RKO (cell line): ENCODE results near the gene SAP30BP.

Experiments
- DNase-seq: peaks from one replicate; pipeline ENCODE4 v3.0.0-alpha.2; 2016; ENCODE audit warnings: low spot score

Gene SAP30BP

GRCh38 chr17:75666959-75667790 is at the start of gene SAP30BP, which contains the start of gene RECQL5:
SAP30BP (plus strand) TSS chr17:75667338; CDS start chr17:75667373, 35 bp downstream.
RECQL5 (minus strand) TSS chr17:75667154; CDS start chr17:75666557, 597 bp downstream.
- peak; percentile 98 for DNase-seq

DNA sequence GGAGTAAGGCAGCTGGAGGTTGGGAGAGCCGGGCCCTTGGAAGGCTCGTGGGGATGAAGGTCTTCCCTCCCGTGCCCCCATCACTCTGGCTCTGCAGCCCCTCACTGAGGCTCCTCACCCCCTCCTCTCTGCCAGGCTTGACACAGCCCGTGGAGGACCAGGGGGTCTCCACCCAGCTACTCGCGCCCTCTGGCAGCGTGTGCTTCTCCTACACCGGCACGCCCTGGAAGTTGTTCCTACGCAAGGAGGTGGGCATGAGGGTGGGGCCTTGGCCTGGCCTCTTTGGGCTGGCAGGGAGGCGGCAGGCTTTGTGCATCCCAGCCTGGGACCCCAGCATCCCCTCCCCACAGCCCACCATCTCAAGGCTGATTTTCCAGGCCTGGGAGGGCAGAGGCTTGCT is 49.5 kb upstream of the SAP30BP start:
- DNase-seq = no peak

DNA sequence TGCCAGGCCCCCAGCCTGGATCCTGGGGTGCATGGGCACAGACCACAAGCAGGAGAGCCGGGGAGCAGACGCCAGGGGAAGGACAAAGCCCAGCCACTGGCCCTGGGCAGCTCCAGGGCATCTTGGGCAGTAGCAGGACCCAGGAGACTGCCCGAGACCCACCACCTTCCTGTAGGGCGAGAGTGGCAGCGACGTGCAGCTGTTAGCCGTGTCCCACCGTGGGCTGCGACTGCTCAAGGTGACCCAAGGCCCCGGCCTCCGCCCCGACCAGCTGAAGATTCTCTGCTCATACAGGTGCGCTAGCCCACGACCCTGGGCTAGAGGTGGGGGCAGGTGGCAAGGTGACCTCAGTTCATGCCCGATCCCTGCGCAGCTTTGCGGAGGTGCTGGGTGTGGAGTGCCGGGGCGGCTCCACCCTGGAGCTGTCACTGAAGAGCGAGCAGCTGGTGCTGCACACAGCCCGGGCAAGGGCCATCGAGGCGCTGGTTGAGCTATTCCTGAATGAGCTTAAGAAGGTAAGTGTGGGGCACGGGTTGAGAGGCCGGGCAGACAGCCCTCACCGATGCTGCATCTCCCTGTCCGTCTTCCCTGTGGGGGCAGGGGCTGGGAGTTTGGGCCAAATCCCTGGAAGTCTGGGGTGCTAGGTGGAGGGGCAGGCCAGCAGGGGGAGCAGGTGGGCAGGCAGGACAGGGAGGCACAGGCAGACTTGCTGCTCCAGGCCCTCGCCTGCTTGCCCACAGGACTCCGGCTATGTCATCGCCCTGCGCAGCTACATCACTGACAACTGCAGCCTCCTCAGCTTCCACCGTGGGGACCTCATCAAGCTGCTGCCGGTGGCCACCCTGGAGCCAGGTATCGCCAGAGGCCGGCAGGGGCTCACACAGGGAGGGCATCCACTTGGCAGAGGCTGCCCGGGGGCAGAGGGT is 47.4 kb upstream of the SAP30BP start:
- peak; percentile 23 for DNase-seq

GRCh38 chr17:75621489-75621888 is 45.6 kb upstream of the SAP30BP start:
- no peak for DNase-seq

GRCh38 chr17:75622076-75622475 is 45.1 kb upstream of the SAP30BP start:
- no peak for DNase-seq

- no peak for DNase-seq
Measured at GRCh38 chr17:75622771-75623273, 44.3 kb upstream of the SAP30BP start.

DNA sequence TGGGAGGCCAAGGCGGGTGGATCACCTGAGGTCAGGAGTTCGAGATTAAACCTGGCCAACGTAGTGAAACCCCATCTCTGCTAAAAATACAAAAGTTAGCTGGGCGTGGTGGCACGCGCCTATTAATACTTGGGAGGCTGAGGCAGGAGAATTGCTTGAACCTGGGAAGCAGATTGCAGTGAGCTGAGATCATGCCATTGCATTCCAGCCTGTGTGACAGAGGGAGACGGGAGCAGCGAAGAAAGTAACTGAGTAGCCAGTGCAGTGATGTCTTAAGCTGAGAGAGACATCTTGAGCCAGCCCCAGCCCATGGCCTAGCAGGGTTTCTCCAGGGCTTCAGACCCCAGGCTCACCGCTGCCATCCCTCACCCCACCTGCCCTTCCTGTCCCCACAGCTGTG is 43.8 kb upstream of the SAP30BP start:
- no peak for DNase-seq

DNA sequence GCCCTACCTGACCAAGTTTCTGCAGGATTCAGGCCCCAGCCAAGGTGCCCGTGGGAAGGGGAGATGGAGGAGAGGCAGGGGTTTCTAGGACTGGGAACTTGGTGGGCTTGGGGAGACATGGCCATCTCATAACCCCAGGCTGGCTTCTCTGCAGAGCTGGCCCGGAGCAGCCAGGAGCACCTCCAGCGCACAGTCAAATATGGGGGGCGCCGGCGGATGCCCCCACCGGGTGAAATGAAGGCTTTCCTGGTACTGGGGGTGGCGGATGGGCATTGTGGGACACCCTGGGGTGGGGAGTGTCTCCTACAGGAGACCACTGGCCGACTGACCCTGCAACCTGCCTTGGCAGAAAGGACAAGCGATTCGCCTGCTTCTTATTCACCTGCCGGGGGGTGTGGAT is 43.1 kb upstream of the SAP30BP start:
- no peak for DNase-seq

- DNase-seq = no peak
Measured at GRCh38 chr17:75624714-75625345, 42.3 kb upstream of the SAP30BP start.

GRCh38 chr17:75625813-75626486 is 41.2 kb upstream of the SAP30BP start:
- peak; percentile 16 for DNase-seq

GRCh38 chr17:75626496-75627038 is 40.6 kb upstream of the SAP30BP start:
- no peak for DNase-seq

GRCh38 chr17:75627094-75627493 is 40.0 kb upstream of the SAP30BP start:
- no peak for DNase-seq

- no peak for DNase-seq
Measured at GRCh38 chr17:75628425-75628824, 38.7 kb upstream of the SAP30BP start.

DNA sequence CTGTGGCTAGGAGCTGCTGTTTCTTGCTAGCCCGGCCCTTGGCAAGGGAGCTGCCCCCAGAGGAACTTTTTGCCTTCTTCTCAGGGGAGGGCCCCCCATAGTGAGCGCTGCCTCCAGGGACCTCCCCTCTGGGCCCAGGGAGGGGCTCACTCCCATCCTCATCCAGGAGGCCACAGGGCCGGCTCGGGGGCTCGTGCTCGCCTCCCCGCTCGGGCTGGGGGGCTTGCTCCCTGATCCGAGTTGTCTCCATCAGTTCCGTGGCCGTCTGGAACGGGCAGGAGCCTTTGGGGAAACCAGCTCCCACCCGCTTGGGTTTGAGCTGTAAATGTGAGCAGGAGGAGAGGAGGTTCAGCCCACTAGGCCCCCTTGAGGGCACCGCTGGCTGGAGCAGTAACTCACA is 38.0 kb upstream of the SAP30BP start:
- DNase-seq = no peak

DNA sequence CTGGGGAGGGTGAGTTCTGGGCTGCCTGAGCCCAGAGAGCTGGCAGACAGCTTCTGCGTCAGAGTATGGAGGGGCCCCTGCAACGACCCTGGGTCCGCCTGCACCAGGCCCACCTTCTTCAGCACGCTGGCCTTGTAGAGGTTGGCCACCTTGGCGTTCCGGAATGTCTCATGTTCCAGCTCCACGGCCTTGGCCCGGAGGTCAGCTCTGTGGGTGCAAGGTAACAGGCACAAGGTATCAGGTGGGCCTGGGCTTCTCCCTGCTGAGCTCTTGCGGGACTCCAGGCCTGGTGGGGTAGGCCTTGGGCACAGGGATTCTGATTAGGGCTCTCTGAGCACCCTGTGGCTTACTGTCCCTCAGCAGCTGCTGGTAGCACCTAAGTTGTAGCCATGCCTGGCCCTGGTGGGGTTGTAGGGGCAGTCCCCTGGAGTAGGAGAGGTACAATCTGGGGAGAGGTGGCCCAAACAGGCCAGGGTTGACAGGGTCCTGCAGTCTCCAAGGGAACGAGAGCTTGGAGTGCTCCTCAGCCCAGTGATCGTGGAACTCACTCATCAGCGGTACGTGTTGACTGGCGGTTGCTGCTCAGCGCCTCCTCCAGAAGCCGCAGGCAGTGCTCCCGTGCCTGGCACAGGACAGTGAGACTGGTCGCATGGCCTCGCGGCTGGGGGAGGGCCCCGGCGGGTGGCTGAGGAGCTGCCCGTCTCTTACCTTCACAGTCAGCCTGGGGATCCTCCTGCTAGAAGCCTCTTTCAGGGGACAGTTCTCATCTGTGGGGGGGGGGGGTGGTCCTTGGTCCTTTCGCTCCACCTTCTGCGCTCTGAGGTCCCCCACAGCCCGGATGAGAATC is 36.8 kb upstream of the SAP30BP start:
- no peak for DNase-seq

DNA sequence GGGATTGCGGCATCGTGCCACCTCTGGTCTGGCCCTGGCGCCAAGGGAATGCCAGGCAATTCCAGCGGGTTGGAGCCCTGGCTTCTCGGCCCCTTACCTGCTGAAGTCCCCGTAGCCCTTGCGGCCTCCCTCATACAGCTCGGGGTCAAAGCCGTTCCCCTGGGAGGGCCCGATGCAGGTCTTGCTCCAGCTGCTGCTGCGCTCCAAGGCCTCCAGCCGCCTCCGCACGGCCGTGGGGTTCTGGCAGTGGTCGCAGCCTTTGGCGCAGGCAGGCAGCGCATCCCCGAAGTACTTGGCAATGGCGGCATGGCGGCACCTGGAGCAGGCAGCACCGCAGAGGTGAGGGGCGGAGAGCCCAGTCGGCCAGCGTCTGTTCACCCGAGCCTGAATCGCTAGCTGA is 35.8 kb upstream of the SAP30BP start:
- DNase-seq = no peak

- no peak for DNase-seq
Measured at GRCh38 chr17:75632428-75632827, 34.7 kb upstream of the SAP30BP start.

GRCh38 chr17:75632863-75633485 is 34.2 kb upstream of the SAP30BP start, which contains the start of gene SMIM5:
SMIM5 (plus strand) TSS chr17:75633434; CDS start chr17:75640202, 6,768 bp downstream.
- DNase-seq = peak; percentile 84

GRCh38 chr17:75633486-75634375 is 33.4 kb upstream of the SAP30BP start:
- DNase-seq = peak; percentile 91
